ENCODE results near the gene HINFP. TPM values are rescaled to one million over a fixed set of nuclear protein-coding genes. Genes with fewer than 3 reads are reported as not detected.

HINFP gene
- total and polyA plus RNA-seq, 2 of the 4 experiments (the other 2 are of a cell fraction) = 9.1 to 15.3 TPM

DNA sequence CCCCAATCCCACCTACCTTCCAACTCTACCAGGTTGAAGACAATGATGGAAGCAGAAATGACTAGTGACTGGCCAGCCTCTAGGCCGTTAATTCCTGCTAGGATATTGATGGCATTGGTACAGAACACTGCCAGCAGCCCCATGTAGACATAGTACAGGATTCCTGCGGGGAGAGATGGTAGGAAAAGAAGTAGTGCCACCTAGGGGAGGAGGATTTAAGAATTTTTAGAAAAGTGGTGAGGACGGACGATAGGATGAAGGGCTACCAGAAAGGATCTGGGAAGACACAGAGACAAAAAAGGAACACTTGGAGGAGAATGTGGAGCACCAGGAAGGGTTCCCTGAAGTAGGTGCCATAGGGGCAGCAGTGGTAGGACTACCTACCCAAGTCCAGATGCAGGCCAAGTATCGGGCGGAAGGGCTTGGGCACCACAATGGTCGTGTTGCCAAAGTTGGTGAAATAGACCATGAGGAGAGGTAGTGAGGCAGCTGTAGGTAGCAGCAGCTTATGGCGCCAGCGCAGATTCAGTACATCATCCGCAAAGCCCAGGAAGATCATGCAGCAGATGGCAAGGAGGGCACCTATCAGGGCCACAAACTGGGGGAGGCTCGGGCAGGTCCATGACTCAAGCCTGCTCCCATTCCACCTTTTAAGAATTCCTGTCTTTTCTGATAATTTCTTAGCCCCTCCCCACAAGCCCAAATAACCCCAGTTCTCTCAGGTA, 21.0 kb upstream of the HINFP start (continued):
- TF ChIP-seq FOS (IDR thresholded peaks at IDR 0.05; ENCODE audit: low read depth, low read length) (no peak), BHLHE40 (IDR thresholded peaks at IDR 0.05; ENCODE audit: low read depth, low read length) (no peak)

DNA sequence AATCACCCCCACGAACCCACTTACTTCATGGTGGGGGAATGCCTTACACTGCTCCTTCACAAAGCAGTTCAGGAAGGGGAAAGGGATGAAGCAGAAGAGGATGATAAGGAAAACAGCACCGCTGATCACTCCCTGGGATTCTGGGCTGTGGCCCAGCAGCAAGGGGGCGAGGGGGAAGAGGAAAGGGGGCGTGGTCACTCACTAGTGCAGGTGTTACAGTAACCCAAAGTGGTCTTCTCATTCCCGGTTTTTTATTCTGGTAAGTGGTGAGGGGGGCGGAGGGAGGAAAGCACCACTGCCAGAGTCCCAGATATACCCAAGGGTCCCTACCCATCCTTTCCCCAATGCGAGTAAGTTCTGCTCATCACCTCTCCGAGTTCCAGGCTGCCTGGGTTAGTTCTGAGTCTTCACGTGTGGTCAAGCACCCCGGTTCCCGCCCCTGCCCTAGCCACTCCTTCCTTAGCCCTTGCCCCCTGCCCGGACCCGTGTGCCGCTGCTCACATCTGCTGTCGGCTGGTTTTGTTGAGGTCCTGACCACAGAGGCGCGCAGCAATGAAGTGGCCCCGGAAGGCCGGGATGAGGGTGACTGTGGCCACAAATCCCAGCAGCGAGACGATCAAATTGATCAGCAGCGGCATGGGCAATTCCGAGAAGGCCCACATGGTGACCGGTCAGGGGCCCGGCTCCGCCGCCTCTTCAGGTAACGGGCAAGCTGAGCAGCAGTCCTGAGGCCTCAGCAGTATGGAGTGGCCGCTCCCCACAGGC, 20.2 kb upstream of the HINFP start:
- Histone ChIP-seq H3K36me3 (ENCODE audit: control insufficient read depth, insufficient read depth, low read length) (peaks cover 14% of the 10 kb centered on the region), H3K79me1 (ENCODE audit: low read depth in 1 of 2, low read length in 2 of 2) (peaks cover 18 to 53% of the 10 kb centered on the region in 2 experiments), H3K4me2 (ENCODE audit: low read depth, low read length) (peak overlapping the region; percentile 83), H3K27me3 (ENCODE audit: control insufficient read depth, insufficient read depth, low read length) (no peaks in the 10 kb centered on the region), H4K8ac (ENCODE audit: low read depth in 2 of 2, low read length in 2 of 2) (peak overlapping the region; percentile 72 to 83; a peak in 2 of 4 replicates), H3K4me3 (ENCODE audit: insufficient read depth, low read depth, low read length) (peak overlapping the region; percentile 72), H3K9me1 (ENCODE audit: insufficient read depth, low read length) (peaks cover 10% of the 10 kb centered on the region), H2BK5ac (ENCODE audit: low read depth, low read length, poor library complexity, severe bottlenecking) (peak overlapping the region; percentile 98), H3K27ac (ENCODE audit: insufficient read depth, low read length) (peak overlapping the region; percentile 80), H3K14ac (replicated peaks; ENCODE audit: low read depth, low read length) (peak overlapping the region; percentile 88), H4K5ac (ENCODE audit: low read depth, low read length) (peak overlapping the region; percentile 21), H3K56ac (ENCODE audit: extremely low read depth, insufficient read depth, low read length) (peak overlapping the region; percentile 81), H3K9me3 (ENCODE audit: control insufficient read depth, insufficient read depth, low read length) (no peaks in the 10 kb centered on the region), H3K9ac (ENCODE audit: low read depth, low read length) (peak overlapping the region; percentile 76), H4K20me1 (ENCODE audit: insufficient read depth, low read length) (no peaks in the 10 kb centered on the region), H2BK15ac (ENCODE audit: low read depth, low read length) (no peak overlapping the region), H3K23ac (ENCODE audit: low read depth, low read length) (peak overlapping the region; percentile 89), H3K4ac (ENCODE audit: low read depth, low read length) (peak overlapping the region; percentile 86), H2BK20ac (ENCODE audit: low read depth, low read length) (no peak overlapping the region), H2AFZ (replicated peaks; ENCODE audit: low read length, poor library complexity) (peak overlapping the region; percentile 97), H2AK5ac (ENCODE audit: low read depth, low read length) (peak overlapping the region; percentile 96), H2AK9ac (replicated peaks; ENCODE audit: low read depth, low read length, poor library complexity) (peak overlapping the region; percentile 97), H3K4me1 (ENCODE audit: control insufficient read depth, insufficient read depth, low read length) (peaks cover 5% of the 10 kb centered on the region), H3K18ac (ENCODE audit: low read depth, low read length) (no peak overlapping the region), H4K91ac (ENCODE audit: insufficient read depth, low read depth, low read length) (peak overlapping the region; percentile 20), H2BK120ac (ENCODE audit: low read depth, low read length) (peak overlapping the region; percentile 52; the same call in 1 of the 2 replicates)
- no peak for DNase-seq
- TSS peak; percentile 84 for BruUV-seq (replicated peaks)
- CTCF ChIA-PET = interaction anchor here (0.6 to 1.8 kb wide), 3 partner anchors 45 to 237 kb away, joined by 3 to 9 read pairs (median 3); no protein-coding TSS in a partner anchor
- no peak for TF ChIP-seq POLR2A (IDR thresholded peaks at IDR 0.05; ENCODE audit: low read depth, low read length)
- peak; percentile 75 for TF ChIP-seq MXI1 (IDR thresholded peaks at IDR 0.05; ENCODE audit: borderline replicate concordance, low read depth, low read length)
- dilution Hi-C loops (cut with HindIII; ENCODE audit: low sequenced_read_pairs, unreplicated experiment) = no loop called here
- WGBS, 2 experiments (ENCODE audit: extremely low coverage in 2 of 2, insufficient read length in 1 of 2) = 0% methylated on average over 13 of the region's 29 CpGs; no CpG with 5 or more reads in 1 of the 2 experiments
- intact Hi-C loops (cut with micrococcal nuclease) = loop anchor here (10.0 kb wide), 1 partner anchor 374 kb away; no protein-coding TSS in a partner anchor
- in situ Hi-C loops (cut with MboI; ENCODE audit: low sequenced_read_pairs) = loop anchor here (5.0 kb wide), 1 partner anchor 96 kb away; no protein-coding TSS in a partner anchor
- POLR2A ChIA-PET (ENCODE audit: unreplicated experiment) = interaction anchor here (0.6 to 1.5 kb wide), 3 partner anchors 9 to 237 kb away, joined by 3 to 7 read pairs (median 6); partner anchors contain the start of gene HMBS
- peak; percentile 22 for ATAC-seq (ENCODE audit: low read depth)

All from IMR-90 (cell line).